ENCODE measurements around the gene TBCB. TPM values are rescaled to one million over a fixed set of nuclear protein-coding genes. Genes with fewer than 3 reads are reported as not detected.

Gene TBCB
- total and polyA plus RNA-seq, 9 of the 15 experiments (the other 6 are each of a cell fraction or from before 2014, with no cell fraction given), result 3.5 to 115 (median 58.9) TPM

DNA sequence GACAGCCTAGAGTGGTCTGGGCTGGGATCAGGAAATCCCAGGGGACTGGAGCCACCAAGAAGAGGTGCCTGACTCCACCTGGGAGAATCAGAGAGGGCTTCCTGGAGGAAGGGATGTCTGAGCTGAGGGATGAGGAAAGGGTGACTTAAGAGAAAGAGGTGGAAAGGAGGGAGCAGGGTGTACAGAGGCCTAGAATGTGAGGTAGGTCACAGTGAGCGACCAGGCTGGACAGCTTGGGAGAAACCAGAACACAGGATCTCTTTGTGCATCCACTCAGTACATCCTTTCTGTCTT is 1.0 kb downstream of the TBCB start:
- H2AFZ ChIP-seq (ENCODE audit: low read depth, low read length), result peak overlapping the region; percentile 84; the same call in 1 of the 2 replicates
- in situ Hi-C loops (cut with MboI) (no loop called here), intact Hi-C loops (cut with micrococcal nuclease) (loop anchor here (10.0 kb wide), 1 partner anchor 121 kb away; the partner anchor contains the start of gene SDHAF1)
- H3K4me1 ChIP-seq (replicated peaks in 1 of 2; ENCODE audit: control insufficient read depth in 2 of 2, insufficient read depth in 2 of 2, low read length in 2 of 2), result peaks cover 5 to 42% of the 10 kb centered on the region in 2 experiments; a peak in 3 of 5 replicates
- BruUV-seq (replicated peaks), result no TSS peak
- H3K79me2 ChIP-seq (ENCODE audit: control insufficient read depth, insufficient read depth, low read length), result peaks cover 14% of the 10 kb centered on the region
- H3K4me2 ChIP-seq (ENCODE audit: insufficient read depth, low read length), result peak overlapping the region; percentile 96
- POLR2A ChIA-PET, result interaction anchor here (1.0 kb wide), 1 partner anchor 14 kb away, joined by 5 read pairs; no protein-coding TSS in a partner anchor
- FAIRE-seq (no peak), DNase-seq (ENCODE audit: extremely low read depth in 1 of 4, low spot score in 3 of 4) (no peak), ATAC-seq (no peak)
- CTCF ChIA-PET (ENCODE audit: low intra/inter-chr PET ratio), result no interaction called here
- peak overlapping the region; percentile 62 for H3K4me3 ChIP-seq
- peak overlapping the region in 1 of 2 experiments; percentile 38; a peak in 1 of 4 replicates for H3K9ac ChIP-seq (ENCODE audit: insufficient read depth in 1 of 2, low read depth in 2 of 2, low read length in 2 of 2)
- TF ChIP-seq ZFP36 (IDR thresholded peaks at IDR 0.05; ENCODE audit: low read depth, low read length, partially characterized antibody) (peak; percentile 86), HIVEP1 (CRISPR knock-in tag; IDR thresholded peaks at IDR 0.05) (no peak), BCOR (IDR thresholded peaks at IDR 0.05) (peak; percentile 18; the same call in 1 of the 2 replicates)
- TF ChIP-seq, protein P1, sequence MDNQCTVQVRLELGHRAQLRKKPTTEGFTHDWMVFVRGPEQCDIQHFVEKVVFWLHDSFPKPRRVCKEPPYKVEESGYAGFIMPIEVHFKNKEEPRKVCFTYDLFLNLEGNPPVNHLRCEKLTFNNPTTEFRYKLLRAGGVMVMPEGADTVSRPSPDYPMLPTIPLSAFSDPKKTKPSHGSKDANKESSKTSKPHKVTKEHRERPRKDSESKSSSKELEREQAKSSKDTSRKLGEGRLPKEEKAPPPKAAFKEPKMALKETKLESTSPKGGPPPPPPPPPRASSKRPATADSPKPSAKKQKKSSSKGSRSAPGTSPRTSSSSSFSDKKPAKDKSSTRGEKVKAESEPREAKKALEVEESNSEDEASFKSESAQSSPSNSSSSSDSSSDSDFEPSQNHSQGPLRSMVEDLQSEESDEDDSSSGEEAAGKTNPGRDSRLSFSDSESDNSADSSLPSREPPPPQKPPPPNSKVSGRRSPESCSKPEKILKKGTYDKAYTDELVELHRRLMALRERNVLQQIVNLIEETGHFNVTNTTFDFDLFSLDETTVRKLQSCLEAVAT (IDR thresholded peaks at IDR 0.05), result no peak
- TF ChIP-seq, protein P2, sequence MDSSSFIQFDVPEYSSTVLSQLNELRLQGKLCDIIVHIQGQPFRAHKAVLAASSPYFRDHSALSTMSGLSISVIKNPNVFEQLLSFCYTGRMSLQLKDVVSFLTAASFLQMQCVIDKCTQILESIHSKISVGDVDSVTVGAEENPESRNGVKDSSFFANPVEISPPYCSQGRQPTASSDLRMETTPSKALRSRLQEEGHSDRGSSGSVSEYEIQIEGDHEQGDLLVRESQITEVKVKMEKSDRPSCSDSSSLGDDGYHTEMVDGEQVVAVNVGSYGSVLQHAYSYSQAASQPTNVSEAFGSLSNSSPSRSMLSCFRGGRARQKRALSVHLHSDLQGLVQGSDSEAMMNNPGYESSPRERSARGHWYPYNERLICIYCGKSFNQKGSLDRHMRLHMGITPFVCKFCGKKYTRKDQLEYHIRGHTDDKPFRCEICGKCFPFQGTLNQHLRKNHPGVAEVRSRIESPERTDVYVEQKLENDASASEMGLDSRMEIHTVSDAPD (CRISPR knock-in tag; IDR thresholded peaks at IDR 0.05), result no peak
- peaks cover 24% of the 10 kb centered on the region; the same call in 2 of the 3 replicates for H3K36me3 ChIP-seq (ENCODE audit: control insufficient read depth, insufficient read depth, low read length)
- no peaks in the 10 kb centered on the region for H4K20me1 ChIP-seq (replicated peaks; ENCODE audit: control insufficient read depth, insufficient read depth, low read length)
- no peaks in the 10 kb centered on the region for H3K9me1 ChIP-seq (ENCODE audit: control insufficient read depth, insufficient read depth, low read length)
- no peaks in the 10 kb centered on the region for H3K9me3 ChIP-seq (replicated peaks; ENCODE audit: control insufficient read depth, insufficient read depth, low read depth, low read length)
- H3K27ac ChIP-seq (ENCODE audit: extremely low read depth, low read depth, low read length), result no peak overlapping the region; the same call in 2 of the 3 replicates
- no peaks in the 10 kb centered on the region for H3K27me3 ChIP-seq (ENCODE audit: control insufficient read depth in 2 of 2, insufficient read depth in 2 of 2, low read length in 2 of 2)
- 57% methylated on average over 1 of the region's 1 CpG for WGBS (ENCODE audit: insufficient coverage, low coverage, missing lambda C conversion rate)

All from K562 (cell line).